SKM-1 treated with dmso at 0.1 percent for 144 hours (cell line): Measurements from ENCODE around the gene SCNN1B.
A peak's percentile ranks its signal among the peaks of the same experiment; 100 is the strongest.
"Not testable (repeated sequence)": the region's sequence is repeated elsewhere in the genome, so short reads cannot be mapped to it uniquely, and the experiment has no call there.

Source experiments
- DNase-seq: peaks from one replicate; lab custom pipeline; 2025; ENCODE audit not compliant: unreplicated experiment; lab: John Stamatoyannopoulos, UW

The SCNN1B gene

DNA sequence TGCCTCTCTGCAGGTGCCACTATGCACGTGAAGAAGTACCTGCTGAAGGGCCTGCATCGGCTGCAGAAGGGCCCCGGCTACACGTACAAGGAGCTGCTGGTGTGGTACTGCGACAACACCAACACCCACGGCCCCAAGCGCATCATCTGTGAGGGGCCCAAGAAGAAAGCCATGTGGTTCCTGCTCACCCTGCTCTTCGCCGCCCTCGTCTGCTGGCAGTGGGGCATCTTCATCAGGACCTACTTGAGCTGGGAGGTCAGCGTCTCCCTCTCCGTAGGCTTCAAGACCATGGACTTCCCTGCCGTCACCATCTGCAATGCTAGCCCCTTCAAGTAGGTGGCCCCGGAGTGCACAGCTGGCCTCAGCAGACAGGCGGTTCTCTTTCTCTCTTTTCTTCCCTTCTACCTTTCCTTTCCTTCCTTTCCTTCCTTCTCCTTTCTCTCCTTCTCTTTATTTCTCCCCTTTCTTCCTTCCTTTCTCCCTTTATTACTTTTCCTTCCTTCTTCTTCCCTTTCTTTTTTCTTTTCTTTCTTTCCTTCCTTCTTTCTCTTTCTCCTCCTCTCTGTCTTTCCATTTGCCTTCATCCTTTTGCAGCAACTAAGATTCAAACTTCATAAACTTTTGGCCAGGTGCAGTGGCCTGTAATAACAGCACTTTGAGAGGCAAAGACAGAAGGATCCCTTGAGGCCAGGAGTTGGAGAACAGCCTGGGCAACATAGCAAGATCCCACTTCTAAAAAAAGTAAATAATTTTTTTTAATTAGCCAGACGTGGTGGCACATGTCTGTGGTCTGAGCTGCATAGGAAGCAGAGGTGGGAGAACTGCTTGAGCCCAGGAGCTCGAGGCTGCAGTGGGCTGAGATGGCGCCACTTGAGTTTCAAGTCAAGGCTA lies 46.7 kb downstream of the SCNN1B start:
- DNase-seq, result no peak

DNA sequence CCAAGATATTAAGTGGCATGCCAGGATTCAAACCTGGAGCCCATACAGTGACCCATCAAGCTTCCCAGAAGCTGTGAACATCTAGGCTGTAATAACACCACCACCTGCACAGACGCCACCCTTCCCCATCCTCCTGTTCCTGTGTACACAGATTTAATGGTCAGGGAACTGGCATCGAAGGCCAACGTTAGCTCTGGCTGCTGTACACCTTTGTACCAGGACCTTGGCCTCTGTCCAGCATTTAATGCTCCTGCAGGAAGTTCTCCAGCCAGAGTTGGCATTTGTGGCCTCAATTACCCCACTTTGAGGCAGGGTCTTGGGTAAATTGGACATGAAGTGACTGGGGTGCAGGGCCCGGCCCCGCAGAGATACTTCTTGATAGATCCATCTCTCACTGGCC lies 49.3 kb downstream of the SCNN1B start:
- no peak for DNase-seq

DNA sequence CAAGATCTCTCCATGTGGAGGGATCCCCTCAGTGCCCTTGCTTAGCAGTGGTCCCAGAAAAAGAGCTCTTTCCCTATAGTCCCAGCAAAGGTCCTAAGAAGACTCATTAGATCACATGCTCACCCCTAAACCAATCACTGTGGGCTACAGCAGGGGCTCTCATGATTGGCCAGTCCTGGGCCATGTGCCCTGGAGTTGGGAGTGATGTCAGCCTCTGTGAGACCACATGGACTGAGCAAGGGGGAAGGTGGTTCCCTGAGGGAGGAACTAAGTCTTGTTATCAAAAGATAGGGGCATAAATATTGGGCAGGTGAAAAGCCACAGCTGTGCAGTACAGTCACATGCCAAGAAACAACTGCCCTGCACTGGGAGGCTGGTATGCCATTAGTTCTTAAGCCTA lies 51.3 kb downstream of the SCNN1B start:
- no peak for DNase-seq

DNA sequence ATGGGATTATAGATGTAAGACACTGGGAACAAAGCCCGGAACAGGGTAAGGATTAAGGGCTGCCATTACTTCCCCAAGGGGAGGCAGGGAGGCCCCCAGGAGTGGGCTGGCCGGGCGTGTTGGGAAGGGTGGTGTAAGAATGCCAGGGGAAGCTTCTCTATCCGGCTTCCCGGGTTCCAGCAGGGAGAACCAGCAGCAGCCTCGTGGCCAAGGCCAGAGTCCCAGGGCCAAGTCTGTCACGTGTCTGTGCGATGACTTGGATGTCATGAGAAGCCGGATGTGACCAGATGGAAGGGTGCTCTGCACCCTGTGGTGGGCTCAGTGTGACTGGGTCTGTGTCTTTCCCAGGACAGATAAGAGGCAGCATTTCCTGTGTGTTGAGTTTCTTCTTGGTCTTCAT lies 52.1 kb downstream of the SCNN1B start:
- DNase-seq, result no peak

DNA sequence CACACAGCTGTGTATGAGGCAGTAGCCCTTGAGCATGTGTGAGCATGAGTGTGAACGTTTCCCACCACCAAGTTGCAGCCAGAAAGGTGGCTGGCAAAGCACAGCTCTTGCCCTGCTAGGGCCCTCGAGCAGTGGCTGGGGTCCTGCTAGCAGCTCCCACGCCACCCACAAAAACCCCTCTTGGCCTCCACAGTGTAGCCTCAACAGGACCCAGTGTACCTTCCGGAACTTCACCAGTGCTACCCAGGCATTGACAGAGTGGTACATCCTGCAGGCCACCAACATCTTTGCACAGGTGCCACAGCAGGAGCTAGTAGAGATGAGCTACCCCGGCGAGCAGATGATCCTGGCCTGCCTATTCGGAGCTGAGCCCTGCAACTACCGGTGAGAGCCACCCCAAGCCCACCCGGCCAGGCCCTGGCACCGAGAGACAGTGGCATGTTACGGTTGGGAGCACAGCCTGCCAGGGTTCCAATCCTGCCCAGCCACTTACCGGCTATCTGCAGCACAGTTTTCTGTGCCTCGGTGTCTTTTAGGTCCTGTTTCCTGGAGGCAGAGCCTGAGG lies 53.1 kb downstream of the SCNN1B start:
- no peak for DNase-seq

DNA sequence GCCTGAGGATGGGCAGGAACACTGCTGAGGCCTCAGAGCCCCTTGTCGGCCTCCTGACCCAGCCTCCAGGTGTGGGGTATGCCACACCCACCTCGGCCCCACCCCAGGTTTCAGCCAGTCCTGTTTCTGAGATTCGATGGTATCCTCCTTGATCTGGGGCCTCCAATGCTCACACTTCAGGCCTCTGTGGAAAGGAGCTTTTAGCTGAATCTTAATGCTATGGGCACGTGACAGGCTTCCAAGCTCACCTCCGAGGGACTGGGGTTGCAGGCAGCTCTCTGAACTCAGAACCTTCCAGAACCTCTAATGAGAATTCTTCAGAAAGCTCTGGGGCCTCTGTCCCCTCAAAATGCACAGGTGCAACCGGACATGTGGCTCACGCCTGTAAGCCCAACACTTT lies 54.8 kb downstream of the SCNN1B start:
- no peak for DNase-seq

DNA sequence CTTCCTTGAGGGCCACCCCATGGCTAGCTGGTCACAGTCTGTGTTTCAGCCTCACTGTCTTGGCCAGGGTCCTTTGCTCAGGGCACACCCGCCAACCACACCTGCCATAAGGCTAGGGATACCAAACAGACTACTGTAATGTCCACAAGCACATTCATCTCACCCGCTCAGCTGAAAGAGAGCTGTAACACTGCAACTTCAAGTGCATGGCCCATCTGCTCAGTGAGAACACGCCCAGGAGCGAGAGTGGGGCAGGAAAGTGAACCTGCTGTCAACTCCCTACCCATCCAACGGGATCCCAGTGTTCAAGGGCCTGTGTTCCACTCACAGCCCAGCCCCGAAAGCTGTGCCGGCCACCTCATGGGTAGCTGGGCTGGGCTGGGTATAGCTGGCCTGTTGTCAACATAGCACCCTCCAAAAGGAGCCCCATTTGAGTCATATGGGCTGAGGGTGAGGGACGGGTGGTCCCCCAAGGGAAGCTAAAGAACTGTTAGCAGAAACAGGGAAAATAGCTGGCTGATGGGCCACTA lies 55.7 kb downstream of the SCNN1B start:
- no peak for DNase-seq

DNA sequence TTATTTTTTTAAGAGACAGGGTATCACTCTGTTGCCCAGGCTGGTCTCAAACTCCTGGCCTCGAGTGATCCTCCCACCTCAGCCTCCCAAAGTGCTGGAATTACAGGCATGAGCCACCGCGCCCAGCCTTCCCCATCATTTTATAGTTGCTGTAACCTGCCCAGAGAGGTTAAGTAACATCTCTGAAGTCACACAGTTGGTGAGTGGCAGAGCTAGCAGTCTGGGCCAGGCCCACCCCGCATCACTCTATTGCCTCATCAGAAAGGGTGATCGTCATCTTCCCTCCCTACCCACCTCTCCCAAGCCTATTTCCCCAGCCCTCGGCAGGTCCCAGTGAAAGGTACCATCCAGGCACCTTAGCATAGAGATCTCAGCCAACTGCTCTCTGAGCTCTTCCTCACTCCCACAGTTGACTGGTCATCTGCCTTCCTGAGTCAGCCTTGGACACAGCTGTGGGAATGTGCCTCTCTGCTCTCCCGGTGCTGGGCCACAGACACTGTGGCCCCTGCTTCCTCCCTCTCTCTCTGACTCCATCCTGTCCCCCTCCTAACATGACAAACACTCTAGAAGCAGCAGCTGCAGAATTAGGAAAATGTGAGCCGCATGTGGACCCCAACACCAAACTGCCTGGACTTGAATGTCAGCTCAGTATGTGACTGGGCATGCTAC lies 57.1 kb downstream of the SCNN1B start:
- DNase-seq, result no peak

DNA sequence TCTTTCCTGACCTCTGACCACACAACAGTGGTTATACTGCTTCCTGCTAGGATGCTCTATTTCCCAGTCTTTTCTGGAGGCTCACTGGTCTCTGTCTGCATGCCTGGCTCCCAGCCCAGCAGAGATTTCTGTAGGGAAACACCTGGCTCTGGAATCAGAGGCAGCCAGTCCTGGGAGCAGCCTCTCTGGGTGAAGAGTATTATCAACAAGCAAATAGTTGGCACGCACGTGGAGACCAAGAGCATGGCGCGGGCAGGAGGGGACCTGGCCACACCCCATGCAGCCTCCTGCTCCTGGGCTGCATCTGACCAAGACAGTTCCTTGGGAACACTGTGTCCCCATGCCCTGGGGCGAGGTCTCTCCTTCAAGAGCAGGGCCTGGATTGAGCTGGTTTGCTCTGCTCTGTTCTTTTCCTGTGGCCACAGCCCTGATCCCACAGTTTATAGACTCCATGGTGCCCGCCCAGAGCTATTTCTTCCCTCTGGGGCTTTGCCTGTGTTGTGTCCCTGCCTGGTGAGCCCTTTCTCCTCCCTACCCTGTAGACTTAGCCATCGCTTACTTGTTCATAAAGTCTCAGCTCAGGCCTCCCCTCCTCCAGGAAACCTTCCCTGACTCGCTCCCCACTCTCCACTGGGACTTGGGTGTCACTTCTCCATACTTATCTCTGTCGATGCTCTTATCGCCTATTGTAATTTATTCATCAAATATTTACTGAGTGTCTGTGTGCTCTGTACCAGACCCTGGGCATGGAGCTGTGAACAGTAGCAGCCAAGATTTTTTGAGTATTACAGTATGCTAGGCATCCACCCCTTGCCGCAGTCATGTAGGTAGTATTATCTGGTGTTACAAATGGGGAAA lies 60.6 kb downstream of the SCNN1B start:
- no peak for DNase-seq

DNA sequence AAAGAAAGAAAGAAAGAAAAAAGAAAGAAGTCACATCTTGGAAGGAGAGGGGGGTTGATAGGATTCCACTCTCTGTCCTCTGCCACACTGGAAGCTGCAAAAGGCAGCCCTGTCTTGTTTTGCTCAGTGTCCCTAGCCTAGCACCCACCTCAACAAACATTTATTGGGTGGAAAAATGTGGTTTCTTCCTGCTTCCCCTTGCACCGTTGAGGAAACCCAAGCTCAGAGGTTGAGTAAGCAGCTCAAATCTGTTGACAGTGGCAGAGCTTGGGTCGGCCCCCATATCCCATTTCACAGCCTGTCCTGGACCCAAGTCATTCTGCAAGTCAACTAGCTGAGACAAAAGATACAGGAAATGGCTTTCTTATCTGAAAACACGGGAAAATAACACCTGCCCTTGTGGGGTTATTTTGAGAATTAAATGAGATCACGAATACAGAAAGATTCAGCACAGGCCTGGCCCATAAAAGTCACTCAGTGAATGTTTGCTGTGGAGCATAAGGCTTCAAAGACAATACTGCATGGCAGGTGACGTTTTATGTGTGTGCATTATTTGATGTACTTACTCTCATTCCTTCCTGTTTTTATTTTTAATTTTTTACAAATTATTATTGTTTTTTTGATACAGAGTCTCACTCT lies 63.6 kb downstream of the SCNN1B start:
- peak; percentile 27 for DNase-seq

DNA sequence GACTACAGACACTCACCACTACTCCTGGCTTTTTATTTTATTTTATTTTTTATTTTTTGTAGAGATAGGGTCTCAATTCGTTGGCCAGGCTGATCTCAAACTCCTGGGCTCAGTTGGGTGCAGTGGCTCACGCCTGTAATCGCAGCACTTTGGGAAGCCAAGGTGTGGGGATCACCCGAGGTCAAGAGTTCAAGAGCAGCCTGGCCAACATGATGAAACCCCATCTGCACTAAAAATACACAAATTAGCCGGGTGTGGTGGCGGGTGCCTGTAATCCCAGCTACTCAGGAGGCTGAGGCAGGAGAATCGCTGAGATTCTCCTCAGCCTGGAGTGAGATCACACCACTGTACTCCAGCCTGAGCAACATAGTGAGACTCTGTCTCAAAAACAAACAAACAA lies 64.2 kb downstream of the SCNN1B start:
- DNase-seq, result not testable (repeated sequence)

DNA sequence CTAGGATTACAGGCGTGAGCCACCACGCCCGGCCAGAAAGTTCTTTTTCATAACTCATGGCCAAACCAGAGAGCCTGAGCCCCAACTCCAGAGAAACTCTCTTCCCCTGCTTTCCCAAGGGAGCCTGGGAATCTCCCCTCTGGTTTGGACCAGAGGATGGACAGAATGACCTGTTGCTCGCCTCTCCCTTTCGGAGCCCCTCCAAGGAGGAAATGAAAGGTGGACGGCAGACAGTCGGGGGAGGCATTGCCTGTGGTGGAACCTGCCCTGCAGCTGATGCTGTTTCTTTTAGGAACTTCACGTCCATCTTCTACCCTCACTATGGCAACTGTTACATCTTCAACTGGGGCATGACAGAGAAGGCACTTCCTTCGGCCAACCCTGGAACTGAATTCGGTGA lies 65.5 kb downstream of the SCNN1B start:
- DNase-seq, result no peak

DNA sequence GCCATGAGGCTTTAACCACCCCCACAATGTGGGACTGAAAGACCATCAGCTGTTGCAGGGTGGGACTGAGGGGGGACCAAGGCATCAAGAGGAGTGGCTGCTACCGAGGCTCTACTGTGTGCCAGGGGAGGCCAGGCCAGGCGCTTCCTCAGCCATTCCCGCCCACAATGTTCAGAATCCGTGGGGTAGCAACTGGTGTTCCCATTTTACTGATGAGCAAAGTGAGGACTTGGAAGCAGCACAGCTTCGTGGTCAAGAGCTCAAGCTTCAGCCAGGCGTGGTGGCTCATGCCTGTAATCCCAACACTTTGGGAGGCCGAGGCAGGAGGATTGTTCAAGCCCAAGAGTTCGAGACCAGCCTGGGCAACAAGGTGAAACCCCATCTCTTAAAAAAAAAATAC lies 65.9 kb downstream of the SCNN1B start:
- DNase-seq, result no peak

DNA sequence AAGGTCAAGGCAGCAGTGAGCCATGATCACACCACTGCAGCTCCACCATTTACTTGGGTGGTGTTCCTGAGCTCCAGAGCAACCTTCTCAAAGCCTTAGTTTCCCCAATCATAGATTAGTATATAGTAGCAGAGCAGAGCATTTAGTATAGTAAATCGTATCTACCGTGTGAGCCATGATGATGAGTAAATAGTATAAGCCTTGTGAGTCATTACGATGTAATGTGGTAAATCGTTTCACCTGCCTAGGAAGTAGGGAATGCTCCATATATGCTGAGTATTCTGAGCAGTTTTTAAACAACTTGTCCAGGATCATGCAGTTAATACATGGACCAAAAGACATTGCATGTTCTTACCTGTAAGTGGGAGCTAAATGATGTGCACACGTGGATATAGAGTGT lies 66.4 kb downstream of the SCNN1B start:
- no peak for DNase-seq

DNA sequence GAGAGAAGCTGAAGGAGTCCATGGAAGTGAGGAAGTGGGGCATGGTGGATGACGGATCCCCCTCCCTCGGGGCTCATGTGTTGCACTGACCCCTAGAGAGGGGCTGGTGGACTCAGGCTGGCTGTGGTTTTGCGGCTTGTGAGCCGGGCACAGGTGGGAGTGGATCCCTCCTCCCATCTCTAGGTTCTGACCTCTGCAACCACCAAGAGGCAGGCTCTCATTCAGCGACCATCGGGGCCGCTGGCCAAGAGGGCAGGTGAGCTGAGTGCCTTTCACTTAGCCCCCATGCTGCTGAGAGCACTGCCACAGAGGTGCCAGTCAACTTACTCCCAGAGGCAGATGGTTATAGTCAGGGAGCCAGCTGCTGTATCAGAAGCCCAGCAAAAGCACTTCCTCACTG lies 67.3 kb downstream of the SCNN1B start:
- no peak for DNase-seq

DNA sequence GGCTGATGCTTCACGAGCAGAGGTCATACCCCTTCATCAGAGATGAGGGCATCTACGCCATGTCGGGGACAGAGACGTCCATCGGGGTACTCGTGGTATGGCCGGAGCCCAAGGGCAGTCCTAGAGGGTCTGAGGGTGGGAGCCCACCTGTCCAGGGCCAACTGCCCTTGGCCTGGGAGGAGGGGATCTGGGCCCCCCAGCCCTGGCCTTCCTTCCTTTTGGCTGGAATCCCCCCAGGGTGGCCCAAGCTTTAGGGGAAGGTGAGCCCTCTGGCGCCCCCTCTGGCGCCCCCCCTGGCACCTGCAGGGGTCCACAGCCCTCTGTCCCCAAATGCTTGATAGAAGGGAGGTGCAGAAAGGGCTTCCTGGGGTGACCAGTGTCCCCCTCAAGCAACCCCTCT lies 69.3 kb downstream of the SCNN1B start:
- DNase-seq, result no peak

DNA sequence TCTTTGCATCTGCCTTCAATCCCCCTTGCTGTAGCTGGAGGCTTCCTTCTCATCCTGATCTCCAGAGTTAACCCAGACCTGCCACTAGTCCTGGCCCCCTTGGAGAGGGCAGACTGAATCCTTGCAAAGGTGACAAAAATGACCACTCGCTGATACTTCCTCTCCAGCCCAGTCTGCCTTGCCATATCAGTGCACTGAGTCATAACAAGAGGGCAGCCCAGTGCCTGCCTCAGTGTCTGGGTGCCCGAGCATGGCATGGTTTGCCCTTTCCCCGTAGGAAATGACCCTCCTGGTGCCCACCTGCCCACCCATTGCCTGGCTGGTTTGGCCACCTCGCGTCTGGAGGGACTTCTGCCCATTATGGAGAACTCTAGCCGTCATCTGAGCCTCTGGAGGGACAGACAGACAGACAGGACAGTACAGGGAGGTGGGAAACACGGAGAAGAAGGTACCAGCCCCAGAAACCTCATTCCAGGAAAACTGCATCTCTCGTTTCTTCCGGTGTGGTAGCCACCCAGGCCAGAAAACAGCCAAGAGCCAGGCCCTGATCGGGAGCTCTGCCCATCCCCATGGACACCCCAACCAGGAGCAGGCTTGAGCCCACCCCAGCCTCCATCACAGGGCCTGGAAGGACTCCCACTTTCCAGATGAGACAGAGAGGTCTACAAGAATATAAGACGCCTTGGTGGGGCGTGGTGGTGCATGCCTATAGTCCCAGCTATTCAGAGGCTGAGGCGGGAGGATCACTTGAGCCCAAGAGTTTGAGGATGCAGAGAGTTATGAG lies 71.5 kb downstream of the SCNN1B start:
- DNase-seq, result no peak

DNA sequence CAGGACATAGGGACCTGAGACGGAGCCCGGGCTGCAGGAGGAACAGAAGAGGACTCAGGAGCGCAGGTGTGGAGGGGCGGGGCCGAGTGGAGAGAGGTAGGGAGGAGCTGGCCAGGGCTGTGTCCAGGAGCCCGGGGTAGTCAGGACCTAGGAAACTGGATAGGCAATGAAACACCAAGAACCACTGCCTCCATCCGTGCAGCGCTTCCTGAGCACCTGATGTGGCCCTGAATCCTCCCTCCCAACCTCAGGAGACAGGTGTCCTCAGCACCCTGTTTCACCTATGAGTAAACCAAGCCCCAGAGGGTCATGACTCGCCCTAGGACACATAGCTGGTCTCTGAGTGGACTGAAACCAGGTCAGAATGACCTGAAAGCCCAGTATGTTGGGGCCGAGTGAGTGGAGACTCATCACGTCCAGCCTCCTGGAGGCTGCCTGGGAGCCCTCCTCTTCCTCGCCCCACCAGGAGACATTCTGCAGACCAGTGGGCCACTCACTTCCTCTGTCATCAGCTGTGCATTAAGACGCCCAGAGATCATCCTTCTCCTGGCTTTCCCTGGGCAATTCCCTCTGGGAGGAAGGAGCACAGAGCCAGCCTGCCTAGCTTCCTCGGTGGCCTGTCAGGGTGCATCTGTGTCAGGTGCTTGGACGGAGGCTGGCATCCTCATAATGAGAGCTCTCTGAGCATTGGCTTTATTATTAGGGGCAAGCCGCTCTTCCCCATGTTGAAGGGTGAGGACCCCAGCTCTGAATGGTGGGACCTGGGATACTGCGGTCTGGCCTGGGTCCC lies 72.8 kb downstream of the SCNN1B start:
- no peak for DNase-seq

DNA sequence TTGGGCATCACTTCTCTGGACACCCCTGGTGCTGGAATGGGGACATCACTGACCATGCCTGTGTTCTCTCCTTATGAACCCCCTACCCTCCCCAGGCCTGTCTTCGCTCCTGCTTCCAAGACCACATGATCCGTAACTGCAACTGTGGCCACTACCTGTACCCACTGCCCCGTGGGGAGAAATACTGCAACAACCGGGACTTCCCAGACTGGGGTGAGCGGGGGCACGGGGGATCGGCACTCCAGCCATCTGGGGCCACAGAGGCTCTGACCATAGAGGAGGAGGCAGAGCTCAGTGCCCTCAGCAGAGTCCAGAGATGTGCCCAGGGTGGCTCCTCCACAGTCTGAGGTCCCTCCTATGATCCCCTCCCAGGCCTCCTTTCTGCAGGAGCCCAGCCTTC lies 73.5 kb downstream of the SCNN1B start:
- no peak for DNase-seq
